Measurements from ENCODE around the gene NATD1.

NATD1 gene

DNA sequence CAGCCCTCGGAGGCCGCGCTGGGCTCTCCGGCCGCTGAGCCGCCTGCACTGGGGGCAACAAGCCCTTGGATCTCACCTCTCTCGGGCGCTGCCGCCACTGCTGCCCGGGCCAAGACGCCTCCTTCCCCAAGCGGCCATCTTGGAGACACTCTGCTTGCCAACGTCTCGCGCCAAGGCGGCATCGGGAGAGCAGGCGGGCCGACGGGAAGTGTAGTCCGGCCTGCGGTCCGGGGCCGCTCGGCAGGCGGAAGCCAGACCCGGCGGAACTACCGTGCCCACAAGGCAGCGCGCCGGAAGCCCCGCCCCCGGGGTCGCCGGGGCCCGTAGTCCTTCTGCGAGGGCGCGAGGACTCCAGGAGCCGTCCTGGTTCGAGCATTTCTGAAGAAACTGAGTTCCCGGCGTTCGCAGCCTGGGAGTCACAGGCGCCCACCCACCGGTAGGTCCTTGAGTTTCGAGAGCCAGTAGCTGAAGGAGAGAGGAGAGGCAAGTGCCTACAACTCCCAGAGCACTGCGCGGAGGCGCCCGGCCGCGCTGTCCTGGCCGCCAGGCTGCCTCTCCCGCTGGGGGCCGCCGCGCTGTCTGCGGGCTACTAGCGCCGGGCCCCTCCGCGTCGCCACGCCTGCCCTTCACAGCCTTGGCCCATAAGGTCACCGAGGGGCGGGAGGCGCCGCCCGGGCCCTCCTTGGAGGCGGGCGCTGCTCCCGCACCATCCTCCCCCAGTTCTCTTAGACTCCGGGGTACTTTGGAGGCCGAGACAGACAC lies 39.0 kb downstream of the NATD1 start, which contains the start of gene TMEM11:
TMEM11 (minus strand) TSS at position 147 of the 762 bp plus-strand sequence; CDS start at position 138, 9 bp downstream.
- H3K9me3 ChIP-seq (ENCODE audit: control insufficient read depth, insufficient read depth, low read length), result no peaks in the 10 kb centered on the region
- H3K4me1 ChIP-seq (ENCODE audit: control insufficient read depth, insufficient read depth, low read length), result peaks cover 15% of the 10 kb centered on the region
- H3K9ac ChIP-seq (ENCODE audit: low read depth, low read length), result peak within 1 kb of the TSS; percentile 95
- peaks cover 10% of the 10 kb centered on the region for H3K36me3 ChIP-seq (ENCODE audit: control insufficient read depth, insufficient read depth, low read length)
- H3K27me3 ChIP-seq (ENCODE audit: control insufficient read depth, insufficient read depth, low read length), result no peaks in the 10 kb centered on the region
- H3K4me3 ChIP-seq (ENCODE audit: low read depth, low read length), result peak within 1 kb of the TSS; percentile 94

- Histone ChIP-seq H3K9me3 (ENCODE audit: control insufficient read depth, insufficient read depth, low read length) (no peaks in the 10 kb centered on the region), H3K36me3 (ENCODE audit: control insufficient read depth, insufficient read depth, low read length) (peaks cover 15% of the 10 kb centered on the region), H3K9ac (ENCODE audit: low read depth, low read length) (peak overlapping the region; percentile 95), H3K4me1 (ENCODE audit: control insufficient read depth, insufficient read depth, low read length) (peaks cover 15% of the 10 kb centered on the region), H3K4me3 (ENCODE audit: low read depth, low read length) (peak overlapping the region; percentile 94), H3K27me3 (ENCODE audit: control insufficient read depth, insufficient read depth, low read length) (no peaks in the 10 kb centered on the region)
Measured at GRCh38 chr17:21213638-21214014, 39.6 kb downstream of the NATD1 start.

GRCh38 chr17:21212826-21213637 lies 40.2 kb downstream of the NATD1 start:
- H3K36me3 ChIP-seq (ENCODE audit: control insufficient read depth, insufficient read depth, low read length), result peaks cover 15% of the 10 kb centered on the region

DNA sequence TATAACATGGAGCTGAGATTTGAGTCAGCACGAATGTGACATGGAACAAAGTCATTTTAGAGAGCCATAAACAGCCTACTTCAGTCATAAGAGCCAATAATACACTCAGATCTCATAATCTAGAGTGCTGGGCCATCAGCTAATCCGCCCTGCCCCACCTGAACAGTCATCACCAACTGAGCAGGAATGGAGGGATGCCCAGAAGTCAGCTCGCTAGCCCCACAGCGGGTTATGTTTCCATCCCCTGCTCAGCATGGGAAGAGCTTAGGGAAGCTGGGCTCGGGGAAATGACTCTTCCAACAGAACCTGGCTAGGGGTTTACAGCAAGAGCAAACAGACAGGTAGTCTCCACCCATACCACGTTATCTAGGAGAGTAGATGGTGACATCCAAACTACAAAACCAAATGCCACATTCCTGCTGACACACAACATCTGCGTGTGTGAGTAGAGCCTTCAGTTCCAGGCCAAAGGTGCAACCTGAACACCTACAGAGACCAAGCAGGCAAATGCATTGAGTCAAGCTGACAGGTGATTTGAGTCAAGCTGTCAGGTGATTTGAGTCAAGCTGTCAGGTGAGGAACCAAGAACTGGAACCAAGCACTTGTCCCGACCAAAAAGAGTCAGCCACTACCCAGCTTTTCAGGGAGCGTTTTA lies 41.3 kb downstream of the NATD1 start:
- Histone ChIP-seq H3K4me3 (ENCODE audit: low read depth, low read length) (peak overlapping the region; percentile 94), H3K36me3 (ENCODE audit: control insufficient read depth, insufficient read depth, low read length) (peaks cover 15% of the 10 kb centered on the region), H3K4me1 (ENCODE audit: control insufficient read depth, insufficient read depth, low read length) (peaks cover 15% of the 10 kb centered on the region), H3K9me3 (ENCODE audit: control insufficient read depth, insufficient read depth, low read length) (no peaks in the 10 kb centered on the region), H3K27me3 (ENCODE audit: control insufficient read depth, insufficient read depth, low read length) (no peaks in the 10 kb centered on the region), H3K9ac (ENCODE audit: low read depth, low read length) (no peak overlapping the region)

More at GRCh38 chr17:21212826-21213637, 40.2 kb downstream of the NATD1 start:
- Histone ChIP-seq H3K4me1 (ENCODE audit: control insufficient read depth, insufficient read depth, low read length) (peaks cover 15% of the 10 kb centered on the region), H3K4me3 (ENCODE audit: low read depth, low read length) (peak overlapping the region; percentile 94), H3K27me3 (ENCODE audit: control insufficient read depth, insufficient read depth, low read length) (no peaks in the 10 kb centered on the region), H3K9ac (ENCODE audit: low read depth, low read length) (peak overlapping the region; percentile 95), H3K9me3 (ENCODE audit: control insufficient read depth, insufficient read depth, low read length) (no peaks in the 10 kb centered on the region)

- H3K36me3 ChIP-seq (ENCODE audit: control insufficient read depth, insufficient read depth, low read length), result peaks cover 15% of the 10 kb centered on the region
- H3K9ac ChIP-seq (ENCODE audit: low read depth, low read length), result no peak overlapping the region
Measured at GRCh38 chr17:21210411-21211076, 42.7 kb downstream of the NATD1 start.

GRCh38 chr17:21209511-21210175 lies 43.6 kb downstream of the NATD1 start:
- Histone ChIP-seq H3K9me3 (ENCODE audit: control insufficient read depth, insufficient read depth, low read length) (no peaks in the 10 kb centered on the region), H3K9ac (ENCODE audit: low read depth, low read length) (no peak overlapping the region), H3K27me3 (ENCODE audit: control insufficient read depth, insufficient read depth, low read length) (no peaks in the 10 kb centered on the region), H3K36me3 (ENCODE audit: control insufficient read depth, insufficient read depth, low read length) (peaks cover 15% of the 10 kb centered on the region), H3K4me3 (ENCODE audit: low read depth, low read length) (no peak overlapping the region), H3K4me1 (ENCODE audit: control insufficient read depth, insufficient read depth, low read length) (peaks cover 14% of the 10 kb centered on the region)

More at GRCh38 chr17:21210411-21211076, 42.7 kb downstream of the NATD1 start:
- H3K4me3 ChIP-seq (ENCODE audit: low read depth, low read length), result no peak overlapping the region
- peaks cover 15% of the 10 kb centered on the region for H3K4me1 ChIP-seq (ENCODE audit: control insufficient read depth, insufficient read depth, low read length)
- no peaks in the 10 kb centered on the region for H3K27me3 ChIP-seq (ENCODE audit: control insufficient read depth, insufficient read depth, low read length)
- no peaks in the 10 kb centered on the region for H3K9me3 ChIP-seq (ENCODE audit: control insufficient read depth, insufficient read depth, low read length)

DNA sequence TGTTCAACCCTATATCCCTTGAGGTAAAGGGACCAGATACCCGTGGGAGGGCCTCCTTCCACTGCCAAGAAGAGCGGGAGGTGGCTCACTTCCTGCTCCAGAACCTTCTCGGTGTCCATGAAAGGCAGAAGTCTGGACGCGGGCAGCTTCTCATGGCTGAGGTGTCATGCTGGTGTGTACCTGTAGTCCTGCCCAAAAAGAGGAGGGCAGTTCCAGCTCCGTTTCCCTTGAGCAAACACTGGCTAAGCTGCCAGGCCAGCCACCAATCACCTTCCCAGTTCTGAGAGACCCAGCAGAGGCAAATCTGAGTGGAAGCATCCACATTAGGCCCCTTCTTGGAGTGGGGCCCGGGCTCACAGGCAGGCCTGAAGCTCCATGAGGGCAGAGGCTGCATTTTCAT lies 44.9 kb downstream of the NATD1 start:
- Histone ChIP-seq H3K4me1 (ENCODE audit: control insufficient read depth, insufficient read depth, low read length) (peaks cover 16% of the 10 kb centered on the region), H3K9ac (ENCODE audit: low read depth, low read length) (no peak overlapping the region), H3K4me3 (ENCODE audit: low read depth, low read length) (no peak overlapping the region), H3K9me3 (ENCODE audit: control insufficient read depth, insufficient read depth, low read length) (no peaks in the 10 kb centered on the region), H3K27me3 (ENCODE audit: control insufficient read depth, insufficient read depth, low read length) (no peaks in the 10 kb centered on the region), H3K36me3 (ENCODE audit: control insufficient read depth, insufficient read depth, low read length) (peaks cover 15% of the 10 kb centered on the region)

DNA sequence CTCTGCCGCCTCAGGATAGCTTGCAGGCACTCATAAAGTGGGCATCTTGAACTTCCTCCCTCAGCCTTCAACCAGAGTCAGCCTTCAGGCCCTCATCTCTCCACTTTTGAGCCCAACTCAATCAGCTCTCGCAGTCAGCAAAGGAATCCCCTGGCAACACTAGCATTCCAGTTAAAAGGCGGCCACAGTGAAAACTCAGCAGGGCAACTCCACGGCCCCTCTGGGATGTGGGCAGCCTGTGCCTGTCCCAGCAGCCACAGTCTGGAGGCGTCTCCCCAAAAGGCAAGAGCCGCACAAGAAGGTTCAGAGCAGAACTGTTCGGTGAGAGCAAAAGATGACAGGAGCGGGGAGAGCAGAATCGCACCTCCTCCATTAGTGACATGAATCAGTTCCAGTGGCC lies 48.3 kb downstream of the NATD1 start:
- peaks cover 7% of the 10 kb centered on the region for H3K36me3 ChIP-seq (ENCODE audit: control insufficient read depth, insufficient read depth, low read length)
- H3K9me3 ChIP-seq (ENCODE audit: control insufficient read depth, insufficient read depth, low read length), result no peaks in the 10 kb centered on the region
- H3K4me3 ChIP-seq (ENCODE audit: low read depth, low read length), result no peak overlapping the region
- no peaks in the 10 kb centered on the region for H3K27me3 ChIP-seq (ENCODE audit: control insufficient read depth, insufficient read depth, low read length)
- no peak overlapping the region for H3K9ac ChIP-seq (ENCODE audit: low read depth, low read length)
- H3K4me1 ChIP-seq (ENCODE audit: control insufficient read depth, insufficient read depth, low read length), result peaks cover 25% of the 10 kb centered on the region

DNA sequence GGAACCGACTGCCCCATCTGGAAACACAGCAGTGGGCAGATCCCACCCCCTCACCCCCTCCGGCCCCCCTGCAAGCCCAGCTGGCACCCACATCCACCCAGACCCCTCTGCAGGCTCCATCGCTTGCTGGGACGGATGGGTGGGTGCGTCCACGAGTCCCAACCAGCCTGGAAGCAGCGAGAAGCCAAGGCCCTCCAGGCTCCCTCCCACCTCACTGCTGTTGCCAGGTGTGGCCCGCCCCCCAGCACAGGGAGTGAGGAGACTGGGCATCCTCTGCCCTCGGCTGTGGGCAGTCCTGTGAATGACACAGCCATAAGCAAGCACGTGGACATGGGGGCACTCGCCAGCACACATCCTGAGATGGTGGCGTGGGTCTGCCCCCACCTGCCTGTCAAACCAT lies 50.7 kb downstream of the NATD1 start:
- H3K9me3 ChIP-seq (ENCODE audit: control insufficient read depth, insufficient read depth, low read length), result no peaks in the 10 kb centered on the region
- peaks cover 31% of the 10 kb centered on the region for H3K4me1 ChIP-seq (ENCODE audit: control insufficient read depth, insufficient read depth, low read length)
- peaks cover 10% of the 10 kb centered on the region for H3K36me3 ChIP-seq (ENCODE audit: control insufficient read depth, insufficient read depth, low read length)
- no peak overlapping the region for H3K4me3 ChIP-seq (ENCODE audit: low read depth, low read length)
- no peaks in the 10 kb centered on the region for H3K27me3 ChIP-seq (ENCODE audit: control insufficient read depth, insufficient read depth, low read length)
- no peak overlapping the region for H3K9ac ChIP-seq (ENCODE audit: low read depth, low read length)

DNA sequence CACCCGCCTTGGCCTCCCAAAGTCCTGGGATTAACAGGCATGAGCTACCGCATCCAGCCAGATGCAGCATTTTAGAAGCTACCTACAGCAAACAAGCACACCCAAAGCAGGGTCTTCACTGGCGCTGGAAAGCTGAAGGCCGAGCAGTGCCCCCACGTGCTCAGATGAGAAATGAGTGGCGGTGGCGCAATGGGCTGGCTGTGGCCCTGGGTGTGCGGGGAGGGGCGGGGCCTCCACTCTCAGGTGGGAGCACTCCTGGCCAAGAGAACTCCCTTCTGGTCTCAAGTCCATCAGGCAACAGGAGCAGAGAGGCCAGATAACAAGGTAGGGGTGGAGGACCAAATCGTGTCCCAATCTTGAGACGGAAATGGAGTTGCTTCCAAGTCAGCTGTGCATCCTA lies 51.3 kb downstream of the NATD1 start:
- peaks cover 15% of the 10 kb centered on the region for H3K36me3 ChIP-seq (ENCODE audit: control insufficient read depth, insufficient read depth, low read length)
- H3K4me3 ChIP-seq (ENCODE audit: low read depth, low read length), result no peak overlapping the region
- no peaks in the 10 kb centered on the region for H3K9me3 ChIP-seq (ENCODE audit: control insufficient read depth, insufficient read depth, low read length)
- H3K9ac ChIP-seq (ENCODE audit: low read depth, low read length), result no peak overlapping the region
- no peaks in the 10 kb centered on the region for H3K27me3 ChIP-seq (ENCODE audit: control insufficient read depth, insufficient read depth, low read length)
- peaks cover 31% of the 10 kb centered on the region for H3K4me1 ChIP-seq (ENCODE audit: control insufficient read depth, insufficient read depth, low read length)

- Histone ChIP-seq H3K4me3 (ENCODE audit: low read depth, low read length) (no peak overlapping the region), H3K9me3 (ENCODE audit: control insufficient read depth, insufficient read depth, low read length) (no peaks in the 10 kb centered on the region)
Measured at GRCh38 chr17:21201298-21201595, 52.0 kb downstream of the NATD1 start.

More at GRCh38 chr17:21201298-21201595, 52.0 kb downstream of the NATD1 start:
- H3K4me1 ChIP-seq (ENCODE audit: control insufficient read depth, insufficient read depth, low read length), result peaks cover 31% of the 10 kb centered on the region
- no peak overlapping the region for H3K9ac ChIP-seq (ENCODE audit: low read depth, low read length)
- H3K27me3 ChIP-seq (ENCODE audit: control insufficient read depth, insufficient read depth, low read length), result no peaks in the 10 kb centered on the region
- peaks cover 19% of the 10 kb centered on the region for H3K36me3 ChIP-seq (ENCODE audit: control insufficient read depth, insufficient read depth, low read length)
